Inflammatory macrophage treated with lipopolysaccharide for 1 hour (primary cell): ENCODE data around the gene CDC42BPG.

Experiments
- DNase-seq, 2 donors: peaks; one replicate each; pipeline ENCODE4 v3.0.0-alpha.2; 2020 to 2022

CDC42BPG gene

GRCh38 chr11:64801561-64802369 lies 42.7 kb downstream of the CDC42BPG start:
- no peak for DNase-seq

- no peak for DNase-seq
These were observed 43.3 kb downstream of the CDC42BPG start for GRCh38 chr11:64801158-64801464.

- DNase-seq, result no peak
These were observed 43.9 kb downstream of the CDC42BPG start for GRCh38 chr11:64800303-64801157.

- no peak for DNase-seq
These were observed 44.7 kb downstream of the CDC42BPG start for GRCh38 chr11:64799623-64800302.

- no peak for DNase-seq
These were observed 45.2 kb downstream of the CDC42BPG start for GRCh38 chr11:64799256-64799622.

GRCh38 chr11:64796757-64797541 lies 47.5 kb downstream of the CDC42BPG start:
- no peak for DNase-seq

GRCh38 chr11:64796047-64796756 lies 48.3 kb downstream of the CDC42BPG start:
- DNase-seq, result no peak

- no peak for DNase-seq
These were observed 49.9 kb downstream of the CDC42BPG start for GRCh38 chr11:64794526-64794925.

- DNase-seq, result no peak
These were observed 50.9 kb downstream of the CDC42BPG start for GRCh38 chr11:64793271-64794160.

- DNase-seq, result no peak
These were observed 52.0 kb downstream of the CDC42BPG start for GRCh38 chr11:64792482-64792881.

GRCh38 chr11:64791781-64792291 lies 52.6 kb downstream of the CDC42BPG start:
- no peak for DNase-seq

GRCh38 chr11:64790205-64791095 lies 54.0 kb downstream of the CDC42BPG start:
- DNase-seq, result no peak

- no peak for DNase-seq
These were observed 54.9 kb downstream of the CDC42BPG start for GRCh38 chr11:64789331-64790204.

GRCh38 chr11:64788321-64789215 lies 55.9 kb downstream of the CDC42BPG start:
- no peak for DNase-seq

- peak in 1 of 2 donors; percentile 85 for DNase-seq
These were observed 56.7 kb downstream of the CDC42BPG start for GRCh38 chr11:64787526-64788320.

GRCh38 chr11:64786308-64786707 lies 58.1 kb downstream of the CDC42BPG start:
- no peak for DNase-seq
